Measurements from ENCODE around the gene NDUFV2.
"Not testable (repeated sequence)": the region's sequence is repeated elsewhere in the genome, so short reads cannot be mapped to it uniquely, and the experiment has no call there.

Gene NDUFV2

GRCh38 chr18:9087144-9087543 lies 15.4 kb upstream of the NDUFV2 start:
- in situ Hi-C loops (cut with MboI; ENCODE audit: low pct_unique_long_range_greater_than_20kb, low sequenced_read_pairs, unreplicated experiment): no loop called here
- DNase-seq (ENCODE audit: low spot score): no peak
- no peak for TF ChIP-seq CTCF (IDR thresholded peaks at IDR 0.05; ENCODE audit: extremely low read depth, insufficient read depth, missing control alignments)

GRCh38 chr18:9088252-9088651 lies 14.2 kb upstream of the NDUFV2 start:
- no peak for DNase-seq (ENCODE audit: low spot score)
- no peak for TF ChIP-seq CTCF (IDR thresholded peaks at IDR 0.05; ENCODE audit: extremely low read depth, insufficient read depth, missing control alignments)
- in situ Hi-C loops (cut with MboI; ENCODE audit: low pct_unique_long_range_greater_than_20kb, low sequenced_read_pairs, unreplicated experiment): no loop called here

DNA sequence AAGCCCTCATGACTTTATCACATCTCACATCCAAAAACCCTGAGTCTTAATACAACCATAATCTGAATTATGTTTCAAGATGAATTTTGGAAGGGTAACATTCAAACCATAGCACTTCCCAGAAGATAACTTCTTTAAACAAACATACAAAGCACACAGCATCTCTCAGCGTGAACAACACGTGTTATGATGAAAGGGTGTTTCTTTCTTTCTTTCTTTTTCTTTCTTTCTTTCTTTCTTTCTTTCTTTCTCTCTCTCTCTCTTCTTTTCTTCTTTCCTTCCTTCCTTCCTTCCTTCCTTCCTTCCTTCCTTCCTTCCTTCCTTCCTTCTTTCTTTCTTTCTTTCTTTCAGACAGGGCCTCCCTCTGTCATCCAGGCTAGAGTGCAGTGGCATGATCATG lies 13.8 kb upstream of the NDUFV2 start:
- in situ Hi-C loops (cut with MboI; ENCODE audit: low pct_unique_long_range_greater_than_20kb, low sequenced_read_pairs, unreplicated experiment); DNase-seq (ENCODE audit: low spot score): not testable (repeated sequence)

- in situ Hi-C loops (cut with MboI; ENCODE audit: low pct_unique_long_range_greater_than_20kb, low sequenced_read_pairs, unreplicated experiment): no loop called here
- TF ChIP-seq CTCF (IDR thresholded peaks at IDR 0.05; ENCODE audit: extremely low read depth, insufficient read depth, missing control alignments): no peak
- no peak for DNase-seq (ENCODE audit: low spot score)
Observed at GRCh38 chr18:9090578-9090977, 11.9 kb upstream of the NDUFV2 start.

DNA sequence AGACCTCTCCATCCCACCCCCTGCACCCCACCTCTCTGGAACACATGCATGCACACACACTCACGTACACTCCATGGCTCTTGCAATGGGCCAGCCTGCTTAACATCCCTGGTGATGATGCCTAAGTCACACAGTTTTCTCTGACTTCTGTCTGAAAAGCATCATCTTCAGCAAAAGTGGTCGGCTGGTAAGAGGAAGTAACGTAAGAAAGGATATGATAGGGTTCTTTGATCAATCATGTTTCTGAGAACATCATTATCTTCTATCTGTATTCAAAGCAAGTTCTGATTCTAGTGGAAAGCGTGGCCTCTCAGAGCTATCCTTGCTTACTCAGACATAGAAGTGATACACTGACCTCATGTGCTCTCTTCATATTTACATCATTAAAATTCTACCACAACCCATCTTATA lies 11.4 kb upstream of the NDUFV2 start:
- TF ChIP-seq CTCF (IDR thresholded peaks at IDR 0.05; ENCODE audit: extremely low read depth, insufficient read depth, missing control alignments): no peak
- DNase-seq (ENCODE audit: low spot score): no peak
- in situ Hi-C loops (cut with MboI; ENCODE audit: low pct_unique_long_range_greater_than_20kb, low sequenced_read_pairs, unreplicated experiment): no loop called here

DNA sequence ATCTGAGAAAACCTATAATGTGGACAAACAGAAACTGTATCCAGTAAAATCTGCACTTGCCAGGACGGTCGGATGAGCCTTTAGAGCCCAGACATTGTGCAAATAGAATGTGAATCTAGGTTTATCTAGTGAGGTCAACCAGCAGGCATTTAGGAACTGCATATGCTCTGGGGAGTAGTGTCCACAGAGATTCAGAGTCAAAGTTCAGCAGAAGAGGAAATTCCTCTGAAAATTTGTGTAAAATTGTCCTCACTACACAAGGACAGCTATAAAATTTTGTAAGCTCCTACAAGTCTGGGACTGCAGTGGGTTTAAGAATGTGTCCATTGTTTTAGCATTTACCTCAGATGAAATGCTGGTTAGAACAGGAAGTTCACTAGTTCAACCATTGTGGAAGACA lies 9.8 kb upstream of the NDUFV2 start:
- no peak for DNase-seq (ENCODE audit: low spot score)
- no peak for TF ChIP-seq CTCF (IDR thresholded peaks at IDR 0.05; ENCODE audit: extremely low read depth, insufficient read depth, missing control alignments)
- in situ Hi-C loops (cut with MboI; ENCODE audit: low pct_unique_long_range_greater_than_20kb, low sequenced_read_pairs, unreplicated experiment): no loop called here

DNA sequence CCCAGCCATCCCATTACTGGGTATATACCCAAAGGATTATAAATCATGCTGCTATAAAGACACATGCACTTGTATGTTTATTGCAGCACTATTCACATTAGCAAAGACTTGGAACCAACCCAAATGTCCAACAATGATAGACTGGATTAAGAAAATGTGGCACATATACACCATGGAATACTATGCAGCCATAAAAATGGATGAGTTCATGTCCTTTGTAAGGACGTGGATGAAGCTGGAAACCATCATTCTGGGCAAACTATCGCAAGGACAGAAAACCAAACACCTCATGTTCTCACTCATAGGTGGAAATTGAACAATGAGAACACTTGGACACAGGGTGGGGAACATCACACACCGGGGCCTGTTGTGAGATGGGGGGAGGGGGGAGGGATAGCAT lies 9.4 kb upstream of the NDUFV2 start:
- in situ Hi-C loops (cut with MboI; ENCODE audit: low pct_unique_long_range_greater_than_20kb, low sequenced_read_pairs, unreplicated experiment); DNase-seq (ENCODE audit: low spot score): not testable (repeated sequence)

All from GM13977 (cell line).